H1 (cell line): Measurements from ENCODE around the gene COA1.

Experiments used
- CTCF ChIP-seq, 3 experiments: IDR thresholded peaks; 1 replicate in 2 of 3; 2 replicates in 1 of 3; pipeline versions ENCODE4 v1.5.1 to v1.6.1; 2011; ENCODE audit warnings: low read length in 3 of 3, mild to moderate bottlenecking in 3 of 3, inconsistent platforms in 2 of 3, low read depth in 1 of 3, moderate library complexity in 1 of 3; ENCODE audit not compliant: insufficient read depth in 1 of 3; ENCODE audit errors: control extremely low read depth in 1 of 3
- SP1 ChIP-seq: IDR thresholded peaks from 2 replicates; pipeline ENCODE4 v1.6.1; 2011; ENCODE audit warnings: low read depth, low read length
- SRF ChIP-seq: IDR thresholded peaks from 2 replicates; pipeline ENCODE4 v1.6.1; 2011; ENCODE audit warnings: mild to moderate bottlenecking, low read depth, low read length, moderate library complexity

GRCh38 chr7:43658718-43659548, 70.4 kb downstream of the COA1 start:
- TF ChIP-seq SP1, result peak; percentile 34; the same call in 1 of the 2 replicates
- TF ChIP-seq CTCF (IDR thresholded peaks at IDR 0.05; ENCODE audit: control extremely low read depth in 1 of 3, insufficient read depth in 1 of 3, low read depth in 1 of 3, low read length in 3 of 3), result no peak
- TF ChIP-seq SRF, result no peak
